GM18861 (cell line): Measurements from ENCODE around the gene PDLIM7.

Source experiments
- ATAC-seq: cut with Tn5 transposase; IDR thresholded peaks from one replicate; pipeline ENCODE4 v1.9.1; 2021; ENCODE audit not compliant: unreplicated experiment

PDLIM7 gene

DNA sequence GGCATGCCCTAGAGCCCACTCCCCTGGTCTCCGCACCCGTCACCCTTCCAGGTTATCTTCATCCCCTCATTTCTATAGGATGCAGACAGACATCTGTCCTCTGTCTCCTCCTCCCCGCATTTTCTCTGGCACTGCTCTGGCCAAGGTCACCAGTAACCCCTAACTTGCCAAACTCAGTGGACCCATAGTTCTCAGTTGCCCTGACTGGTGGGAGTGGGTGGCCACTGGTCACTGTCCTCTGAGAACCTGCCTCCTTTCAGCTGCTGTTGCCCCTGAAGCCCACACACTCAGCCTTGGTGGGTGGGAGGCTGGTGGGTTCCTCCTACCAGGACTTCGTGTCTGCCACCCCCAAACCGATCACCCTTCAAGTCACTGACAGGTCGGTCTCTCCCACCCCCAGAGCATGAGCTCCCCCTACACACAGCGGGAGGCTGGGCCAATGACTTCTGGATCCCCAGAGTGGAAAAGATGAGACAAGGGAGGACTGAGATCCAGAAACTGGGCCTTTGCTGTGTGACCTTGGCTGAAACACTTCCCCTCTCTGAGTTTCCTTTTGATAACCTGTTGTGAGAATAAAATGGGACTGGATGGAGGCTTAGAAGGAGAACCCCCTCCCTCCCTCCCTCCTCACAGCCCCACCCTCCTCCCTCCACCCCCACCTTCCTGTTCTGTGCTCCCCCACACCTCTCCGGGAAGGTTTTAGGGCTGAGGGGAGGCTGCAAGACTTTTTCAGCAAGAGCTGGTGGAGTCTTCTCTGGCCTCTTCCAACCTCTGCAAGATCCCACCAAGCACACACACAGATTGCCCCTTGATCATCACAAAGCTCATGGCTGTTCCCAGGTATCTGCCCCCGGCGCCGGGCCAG, 21.6 kb downstream of the PDLIM7 start:
- ATAC-seq: no peak

GRCh38 chr5:177474846-177475562, 22.4 kb downstream of the PDLIM7 start:
- ATAC-seq: no peak

DNA sequence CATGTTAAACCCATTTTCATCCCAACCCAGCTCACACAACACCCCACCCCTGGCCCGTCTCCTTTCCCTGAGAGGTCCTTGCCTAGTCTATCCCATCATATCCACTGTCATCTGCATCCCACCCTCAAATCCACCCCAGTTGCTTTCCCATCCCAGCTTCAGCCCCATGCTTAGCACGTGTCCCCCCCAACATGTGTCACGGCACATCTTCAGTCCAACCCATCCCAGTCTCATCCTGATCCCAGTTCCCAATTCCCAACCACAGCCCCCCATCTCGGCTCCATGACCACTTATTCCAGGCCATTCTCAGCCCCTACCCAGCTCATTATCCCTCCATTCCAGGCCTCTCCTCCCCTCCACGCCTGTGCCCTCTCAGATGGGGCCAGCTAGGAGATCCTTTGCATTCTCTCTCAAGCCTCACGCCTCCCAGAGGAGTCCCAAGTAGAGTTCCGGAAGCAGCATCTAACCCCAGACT, 23.4 kb downstream of the PDLIM7 start:
- no peak for ATAC-seq

- ATAC-seq: no peak
Observed at GRCh38 chr5:177473443-177474001, 23.9 kb downstream of the PDLIM7 start, which contains the start of gene DBN1. Gene DBN1 (minus strand): TSS chr5:177473634. CDS start chr5:177473521, 113 bp downstream.

DNA sequence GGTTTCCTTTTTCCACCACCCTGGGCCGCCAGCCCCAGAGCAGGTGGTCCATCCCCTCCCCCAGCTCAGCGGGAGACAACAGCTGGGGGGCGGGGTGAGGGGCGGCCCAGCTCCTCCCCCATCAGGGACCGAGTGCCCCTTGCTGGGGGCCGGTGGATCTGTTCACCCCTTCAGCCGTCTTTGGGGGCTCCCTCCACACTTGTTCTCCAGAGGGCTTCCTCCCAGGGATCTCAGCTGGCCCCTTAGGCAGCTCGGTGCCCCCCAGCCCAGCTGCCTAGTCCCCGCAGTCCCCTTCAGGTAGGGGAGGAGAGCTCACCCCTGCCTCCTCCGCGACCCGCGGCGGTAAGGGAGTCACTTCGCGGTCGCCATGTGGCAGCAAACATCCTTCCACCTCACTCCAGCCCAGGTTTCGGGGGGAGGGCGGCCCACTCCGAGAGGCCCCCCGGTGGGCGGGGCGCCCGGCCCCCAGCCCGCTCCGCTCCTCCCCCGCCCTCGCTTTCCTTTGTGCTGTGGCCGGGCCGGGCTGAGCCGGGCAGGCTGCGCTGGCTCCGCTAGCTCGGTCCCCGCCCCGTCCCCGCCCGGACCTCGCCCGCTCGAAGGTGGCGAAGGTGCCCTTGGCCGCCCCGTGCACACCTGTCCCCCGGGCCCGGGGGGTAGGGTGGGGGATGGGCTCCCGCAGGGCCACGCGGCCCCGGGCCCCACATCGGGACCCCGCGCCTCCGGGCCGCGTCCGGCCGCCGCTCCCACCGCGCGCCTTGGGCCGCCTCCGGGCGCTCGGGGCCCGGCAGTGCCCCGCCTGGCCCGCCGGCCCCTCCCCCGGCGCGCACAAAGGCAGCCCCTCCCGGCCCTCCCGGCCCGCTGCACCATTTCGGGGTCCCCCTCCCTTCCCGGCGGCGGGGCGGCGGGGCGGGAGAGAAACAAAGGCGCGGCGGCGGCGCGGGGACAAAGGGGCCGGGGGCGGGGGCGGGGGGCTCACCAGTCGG, 24.7 kb downstream of the PDLIM7 start:
- ATAC-seq: no peak

GRCh38 chr5:177471610-177472356, 25.6 kb downstream of the PDLIM7 start:
- ATAC-seq: no peak

DNA sequence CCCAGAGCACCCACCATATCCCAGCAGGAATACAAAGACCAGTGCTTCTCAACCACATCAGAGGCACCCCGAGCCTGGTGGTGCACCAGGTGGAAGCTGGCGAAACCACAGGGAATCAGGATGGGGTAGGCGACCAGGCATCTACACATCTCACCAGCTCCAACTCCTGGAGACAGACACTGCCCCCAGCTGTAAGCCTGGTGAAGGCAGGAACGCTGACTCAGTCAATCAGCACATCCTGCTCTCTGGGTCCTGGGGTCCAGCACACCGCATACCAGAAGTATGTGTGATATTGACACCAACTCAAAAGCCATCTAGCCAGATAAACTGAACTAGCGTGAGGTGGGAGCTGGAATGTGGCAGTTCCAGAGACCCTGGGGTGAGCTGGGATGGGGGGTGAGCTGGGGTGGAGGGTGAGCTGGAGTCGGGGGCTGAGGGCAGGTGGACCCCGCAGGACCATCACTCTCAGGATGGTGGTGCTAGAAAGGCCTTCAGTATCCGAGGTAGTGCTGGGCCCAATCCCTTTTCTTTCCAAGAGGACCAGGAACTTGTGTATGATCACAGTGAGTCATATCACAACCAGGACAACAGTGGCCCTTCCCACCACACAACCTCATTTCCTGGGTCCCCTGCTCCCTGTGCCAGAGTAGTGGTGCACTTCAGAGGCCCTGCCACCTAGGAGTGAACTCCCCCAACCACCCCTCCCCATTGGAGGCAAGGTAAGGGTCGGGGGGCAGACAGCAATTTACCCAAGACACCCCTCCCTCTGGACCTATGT, 26.5 kb downstream of the PDLIM7 start:
- no peak for ATAC-seq

DNA sequence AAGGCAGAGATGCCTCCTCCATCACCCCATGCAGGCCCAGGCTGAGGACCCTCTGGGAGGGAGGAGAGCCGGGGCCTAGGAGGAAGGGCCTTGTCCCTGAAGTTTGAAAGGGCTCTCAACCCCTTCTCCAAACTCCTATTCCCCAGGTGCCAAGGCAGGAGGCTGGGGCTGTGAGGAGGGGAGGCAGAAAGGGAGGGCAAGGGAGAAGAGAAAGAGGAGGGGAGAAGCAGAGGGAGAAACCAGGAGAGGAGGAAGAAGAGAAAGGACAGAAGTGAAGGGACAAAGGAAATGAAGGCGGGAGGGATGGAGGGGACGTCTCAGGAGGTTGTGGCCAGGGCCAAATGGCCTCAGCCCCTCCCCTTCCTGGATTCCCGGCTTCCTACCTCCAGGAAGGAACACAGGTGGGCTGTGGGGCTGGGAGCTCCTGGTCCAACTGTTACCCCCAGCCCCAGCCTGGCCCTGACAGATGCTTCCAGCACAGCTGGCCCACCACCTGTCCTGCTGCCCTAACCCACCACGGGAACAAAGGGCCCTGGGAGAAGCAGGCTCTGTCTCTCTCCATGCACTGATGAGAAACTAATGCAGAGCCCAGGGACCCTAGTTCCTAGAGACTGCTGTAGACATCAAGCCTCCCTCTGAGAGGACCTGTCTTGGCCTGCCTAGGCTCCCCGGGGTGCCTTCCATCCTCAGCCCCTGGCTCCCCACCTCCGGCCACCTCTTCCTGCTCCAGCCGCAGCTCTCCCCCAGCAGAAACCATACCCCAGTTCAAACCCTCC, 27.5 kb downstream of the PDLIM7 start:
- ATAC-seq: no peak

DNA sequence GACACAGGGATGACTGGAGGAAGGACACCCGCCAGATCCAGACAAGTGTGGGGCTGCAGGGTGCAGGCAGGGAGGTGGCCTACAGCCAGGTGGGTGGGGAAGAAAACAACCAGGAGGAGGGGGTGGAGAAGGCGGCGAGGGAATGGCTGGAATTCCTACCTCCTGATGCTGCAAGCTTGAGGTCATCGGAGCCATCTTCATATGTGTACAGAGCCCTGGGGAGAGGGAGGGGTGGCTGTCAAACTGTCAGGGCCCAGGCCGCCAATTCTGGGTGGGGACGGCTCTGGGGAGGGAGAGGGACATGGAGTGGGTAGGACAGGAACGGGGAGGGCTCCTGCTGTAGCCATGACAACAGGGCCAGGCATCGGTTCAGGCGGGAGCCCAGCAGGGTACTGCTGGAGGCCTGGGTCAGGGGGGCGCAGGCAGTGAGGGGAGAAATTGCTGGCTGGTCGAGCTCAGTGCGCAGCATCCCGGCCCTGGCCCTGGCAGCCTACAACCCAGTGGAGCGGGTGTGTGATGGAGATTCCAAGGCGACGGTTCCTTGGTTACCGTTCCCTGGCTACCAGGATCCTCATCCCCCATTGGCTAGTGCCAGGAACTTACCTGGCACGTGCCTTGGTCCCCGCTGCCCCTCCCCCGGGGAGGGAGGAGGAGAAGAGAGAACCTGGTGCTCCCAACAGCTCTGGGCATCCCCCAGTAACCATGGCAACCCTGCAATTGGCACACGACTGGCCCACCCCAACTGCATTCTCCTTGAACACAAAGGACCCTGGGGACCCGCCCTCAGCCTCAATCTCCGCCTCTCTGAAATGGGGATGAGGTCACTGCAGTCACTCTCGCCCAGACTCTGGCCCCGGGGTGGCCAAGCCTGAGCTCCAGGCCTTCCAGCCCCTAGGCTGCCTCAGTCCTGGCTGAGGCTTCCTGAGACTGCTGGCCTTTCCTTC, 28.4 kb downstream of the PDLIM7 start:
- no peak for ATAC-seq

GRCh38 chr5:177468329-177468684, 29.1 kb downstream of the PDLIM7 start:
- ATAC-seq: no peak

DNA sequence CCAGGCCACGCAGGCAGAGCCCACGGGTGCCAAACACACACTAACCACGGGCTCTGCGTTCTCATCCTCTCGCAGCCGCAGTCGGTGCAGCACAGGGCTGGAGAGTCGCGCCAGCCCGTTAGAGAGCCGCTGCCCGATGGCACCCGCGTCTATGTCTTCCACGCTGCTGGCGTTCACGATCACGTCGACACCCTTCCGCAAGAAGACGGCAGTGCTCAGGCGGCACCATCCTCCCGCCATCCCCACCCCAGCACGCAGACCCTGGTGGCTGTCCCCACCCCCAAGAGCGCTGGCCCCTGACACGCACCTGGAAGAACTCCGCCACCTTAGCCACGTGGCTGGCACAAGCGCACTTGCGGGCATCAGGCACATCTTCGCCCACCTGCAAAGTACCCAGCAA, 30.0 kb downstream of the PDLIM7 start:
- ATAC-seq: no peak

DNA sequence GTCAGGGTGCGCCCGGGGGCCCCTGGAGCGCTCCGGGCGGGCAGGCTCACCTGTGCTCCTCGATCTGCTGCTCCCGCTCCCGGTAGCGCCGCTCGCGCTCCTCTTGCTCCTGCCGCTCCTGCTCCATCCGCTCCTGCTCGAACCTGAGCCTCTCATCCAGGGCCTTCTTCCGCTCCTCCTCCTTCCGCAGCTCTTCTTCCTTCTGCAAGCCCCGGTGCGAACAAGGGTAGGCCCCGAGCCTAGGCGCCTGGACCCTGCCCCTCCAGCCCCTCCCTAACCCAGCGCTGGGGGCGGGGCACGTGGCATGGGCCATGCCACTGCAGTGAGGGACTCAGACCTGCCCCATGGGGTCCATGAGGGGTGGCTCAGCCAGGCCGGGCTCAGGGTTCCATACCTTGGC, 30.5 kb downstream of the PDLIM7 start:
- ATAC-seq: no peak

DNA sequence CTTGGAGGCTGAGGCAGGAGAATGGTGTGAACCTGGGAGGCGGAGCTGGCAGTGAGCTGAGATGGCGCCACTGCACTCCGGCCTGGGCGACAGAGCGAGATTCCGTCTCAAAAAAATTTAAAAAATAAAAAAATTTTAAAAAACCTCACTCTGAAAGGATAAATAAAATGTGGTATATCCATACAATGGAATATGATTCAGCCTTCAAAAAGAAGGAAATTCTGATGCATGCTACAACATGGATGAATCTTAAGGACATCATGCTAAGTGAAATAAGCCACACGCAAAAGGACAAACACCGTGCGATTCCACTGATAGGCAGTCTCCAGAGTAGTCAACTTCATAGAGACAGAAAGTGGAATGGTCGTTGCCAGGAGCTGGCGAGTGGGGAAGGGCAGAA, 32.4 kb downstream of the PDLIM7 start:
- ATAC-seq: no peak

- ATAC-seq: no peak
Observed at GRCh38 chr5:177462021-177462670, 35.3 kb downstream of the PDLIM7 start.

DNA sequence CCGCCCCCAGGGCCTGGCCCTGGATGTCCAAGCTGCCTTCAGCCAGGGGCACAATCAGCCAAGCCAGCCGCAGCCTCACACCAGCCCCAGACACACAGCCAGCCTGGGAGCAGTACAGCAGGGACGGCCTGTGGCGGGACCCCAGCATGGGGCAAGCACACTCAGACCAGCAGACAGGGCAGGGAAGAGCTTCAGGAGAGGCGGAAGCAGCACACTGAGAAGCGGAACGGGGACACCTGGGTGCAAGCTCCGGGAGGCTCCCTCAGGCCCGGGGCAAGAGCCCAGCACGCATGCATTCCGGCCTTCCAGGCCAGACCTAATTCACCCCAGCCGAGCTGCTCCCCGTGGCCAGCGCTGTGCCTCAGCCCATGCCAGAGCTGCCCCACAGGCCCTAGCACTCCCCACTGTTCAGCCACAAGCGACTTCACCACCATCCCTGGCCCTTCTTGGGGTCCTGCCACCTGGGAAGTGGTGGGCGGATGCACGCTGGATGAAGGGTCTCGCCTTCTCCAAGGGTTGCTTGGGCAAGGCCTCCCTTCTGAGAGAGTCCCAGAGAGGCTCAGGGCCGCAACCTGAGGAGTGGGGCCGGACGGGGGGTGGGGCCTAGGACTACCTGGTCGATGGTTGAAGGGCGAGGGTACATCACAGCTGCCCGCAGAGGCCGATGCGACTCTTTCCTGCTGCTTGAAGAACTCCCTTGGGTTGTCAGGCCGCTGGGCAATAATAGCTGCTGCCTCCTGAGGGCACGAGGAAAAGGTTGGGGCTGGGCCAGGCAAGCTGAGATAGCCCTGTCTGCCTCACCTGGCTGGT, 37.4 kb downstream of the PDLIM7 start:
- no peak for ATAC-seq

- ATAC-seq: no peak
Observed at GRCh38 chr5:177459357-177459756, 38.0 kb downstream of the PDLIM7 start.
